K562 (cell line): ENCODE data around the gene NR1D2. TPM values are rescaled to one million over a fixed set of nuclear protein-coding genes. Genes with fewer than 3 reads are reported as not detected.

Experiments
- ATAC-seq: fragments of 200-7000 bp; cut with Tn5 transposase; 3 replicates; pipeline ENCODE4 v1.9.1; 2020; ENCODE audit warnings: moderate library complexity
- BruUV-seq: library from RNA; stranded (reverse); fragments of 400-500 nt; replicated peaks from 2 replicates; lab custom pipeline; 2021; lab: Mats Ljungman, UMichigan
- CTCF ChIA-PET: fragments of 300-600 bp; formaldehyde crosslinking; extraction: SDS; loops from one replicate; lab custom pipeline; 2021; ENCODE audit warnings: low intra/inter-chr PET ratio; lab: Yijun Ruan, JAX
- POLR2A ChIA-PET: fragments of 300-600, 350-650 bp; sonication (Branson Sonifier 250); formaldehyde crosslinking; extraction: SDS; loops from one replicate; lab custom pipeline; 2021; ENCODE audit warnings: antibody characterized with exemption, inconsistent platforms; lab: Yijun Ruan, JAX
- DNase-seq, 4 experiments: peaks; one replicate each; pipeline versions ENCODE4 v3.0.0 to v3.0.0-alpha.2; 2011 to 2018; ENCODE audit warnings: low spot score in 3 of 4, mixed read lengths in 3 of 4; ENCODE audit errors: extremely low read depth in 1 of 4
- FAIRE-seq: peaks from 2 replicates; lab custom pipeline; 2011; peaks lifted over from hg19 to GRCh38; lab: Jason Lieb, UNC
- H2AFZ ChIP-seq: 2 replicates; pipeline ENCODE4 v1.6.0; 2011; ENCODE audit warnings: low read depth, low read length, control low read depth, inconsistent platforms
- H3K27ac ChIP-seq: fragments of 200-600 bp; 3 replicates; pipeline ENCODE4 v1.8.0; 2011; ENCODE audit warnings: low read depth, mild to moderate bottlenecking, control low read depth, inconsistent platforms, low read length, moderate library complexity, mixed read lengths; ENCODE audit errors: extremely low read depth
- H3K27me3 ChIP-seq, 2 experiments: fragments of 300-600 bp in 1 of 2; 2 replicates in 1 of 2; 3 replicates in 1 of 2; pipeline versions ENCODE4 v1.6.0 to v1.8.0; 2011; ENCODE audit warnings: inconsistent platforms in 2 of 2, low read length in 2 of 2, mild to moderate bottlenecking in 1 of 2, mixed read lengths in 1 of 2, moderate library complexity in 1 of 2; ENCODE audit not compliant: control insufficient read depth in 2 of 2, insufficient read depth in 2 of 2
- H3K36me3 ChIP-seq: fragments of 300-600 bp; 3 replicates; pipeline ENCODE4 v1.8.0; 2011; ENCODE audit warnings: mild to moderate bottlenecking, low read length, inconsistent platforms; ENCODE audit not compliant: control insufficient read depth, insufficient read depth
- H3K4me1 ChIP-seq, 2 experiments: fragments of 200-600 bp in 1 of 2; replicated peaks in 1 of 2; 2 replicates in 1 of 2; 3 replicates in 1 of 2; pipeline versions ENCODE4 v1.5.1 to v1.8.0; 2011; ENCODE audit warnings: inconsistent platforms in 2 of 2, low read length in 2 of 2, mild to moderate bottlenecking in 1 of 2, mixed read lengths in 1 of 2, moderate library complexity in 1 of 2; ENCODE audit not compliant: control insufficient read depth in 2 of 2, insufficient read depth in 2 of 2
- H3K4me2 ChIP-seq: 2 replicates; pipeline ENCODE4 v1.6.1; 2011; ENCODE audit warnings: low read length, control low read depth, inconsistent platforms, mixed read lengths; ENCODE audit not compliant: insufficient read depth
- H3K4me3 ChIP-seq: fragments of 200-600 bp; sonication (generic), shearing (Covaris generic); 2 replicates; pipeline ENCODE4 v1.5.1; 2016; ENCODE audit warnings: control low read depth, inconsistent platforms
- H3K79me2 ChIP-seq: fragments of 200-600 bp; 3 replicates; pipeline ENCODE4 v1.8.0; 2011; ENCODE audit warnings: low read length, inconsistent platforms; ENCODE audit not compliant: control insufficient read depth, insufficient read depth
- H3K9ac ChIP-seq, 2 experiments: 2 replicates each; pipeline versions ENCODE4 v1.6.0 to v1.6.1; 2011; ENCODE audit warnings: low read depth in 2 of 2, low read length in 2 of 2, control low read depth in 1 of 2, inconsistent platforms in 1 of 2, mild to moderate bottlenecking in 1 of 2, mixed read lengths in 1 of 2; ENCODE audit not compliant: insufficient read depth in 1 of 2
- H3K9me1 ChIP-seq: one replicate; pipeline ENCODE4 v1.6.0; 2011; ENCODE audit warnings: inconsistent platforms, mild to moderate bottlenecking, low read length, moderate library complexity; ENCODE audit not compliant: control insufficient read depth, insufficient read depth
- H3K9me3 ChIP-seq: replicated peaks from 2 replicates; pipeline ENCODE4 v1.5.1; 2011; ENCODE audit warnings: low read depth, low read length, inconsistent platforms; ENCODE audit not compliant: control insufficient read depth, insufficient read depth
- H4K20me1 ChIP-seq: replicated peaks from 2 replicates; pipeline ENCODE4 v1.6.1; 2011; ENCODE audit warnings: low read length, inconsistent platforms, mixed read lengths; ENCODE audit not compliant: control insufficient read depth, insufficient read depth
- GATAD2A ChIP-seq: fragments of 450-650 bp; IDR thresholded peaks from 2 replicates; pipeline ENCODE4 v1.6.1; 2017
- SIX5 ChIP-seq, 2 experiments: IDR thresholded peaks; 2 replicates each; pipeline ENCODE4 v1.6.1; 2011; ENCODE audit warnings: low read length in 2 of 2, borderline replicate concordance in 1 of 2, low read depth in 1 of 2, mild to moderate bottlenecking in 1 of 2, moderate library complexity in 1 of 2; ENCODE audit not compliant: insufficient read depth in 1 of 2
- TFAM ChIP-seq: fragments of 250-450 bp; sonication (Bioruptor Pico); conservative IDR thresholded peaks from 2 replicates; pipeline ENCODE4 v1.5.0; 2021; ENCODE audit warnings: mild to moderate bottlenecking, moderate library complexity
- ZNF347 ChIP-seq: fragments of 450-650 bp; formaldehyde crosslinking; IDR thresholded peaks from 2 replicates; pipeline ENCODE4 v1.4.0; 2020; ENCODE audit warnings: low read depth, mild to moderate bottlenecking, moderate library complexity
- ZNF512 ChIP-seq: IDR thresholded peaks from 2 replicates; pipeline ENCODE4 v1.6.1; 2016; ENCODE audit warnings: missing genetic modification characterization, missing compliant biosample characterization
- WGBS: fragments of 100-300 bp; shearing (Covaris generic); methylation state at CpG from one replicate; pipeline ENCODE4 v1.1.6; 2016; ENCODE audit warnings: low coverage, mixed read lengths; ENCODE audit not compliant: insufficient coverage; ENCODE audit errors: missing lambda C conversion rate; 5-methylcytosine and 5-hydroxymethylcytosine counted together
- in situ Hi-C: fragments of 300-500 bp; cut with MboI; formaldehyde crosslinking; loops from 4 replicates; pipeline ENCODE4 v1.15.0; 2018; ENCODE audit warnings: inconsistent platforms, mixed read lengths
- intact Hi-C: fragments of 100-400 bp; cut with micrococcal nuclease; formaldehyde crosslinking; loops from 2 replicates; pipeline ENCODE4 v1.14.2; 2022
- polyA plus RNA-seq, 8 experiments: library from polyadenylated mRNA; depleted of rRNA in 4 of 8; stranded (reverse) in 5 of 8; unstranded in 3 of 8; fragments of >200 nt; fragmentation: Nextera tagmentation in 2 of 8; fragmentation: Illumina TruSeq in 1 of 8; extraction: Ambion mirVana in 2 of 8; extraction: Trizol in 1 of 8; gene quantifications; 2 replicates each; pipeline versions ENCODE4 v1.2.1 to v1.2.3, GENCODE V29; 2011 to 2014; ENCODE audit warnings: inconsistent platforms in 1 of 8, missing spikeins in 1 of 8
- total RNA-seq, 7 experiments: library from RNA; depleted of rRNA in 6 of 7; stranded (reverse); fragments of >200 nt in 6 of 7; fragmentation: Illumina TruSeq in 2 of 7; extraction: Trizol in 2 of 7; gene quantifications; 2 replicates each; pipeline versions ENCODE4 v1.2.1 to v1.2.3, GENCODE V29; 2011 to 2021; ENCODE audit warnings: low replicate concordance in 1 of 7

The NR1D2 gene
- total and polyA plus RNA-seq, 9 of the 15 experiments (the other 6 are each of a cell fraction or from before 2014, with no cell fraction given): 1.2 to 5.5 (median 2.9) TPM

GRCh38 chr3:23926246-23926645 lies 18.8 kb upstream of the NR1D2 start:
- Histone ChIP-seq H2AFZ (no peak overlapping the region), H3K4me3 (no peak overlapping the region), H3K9me3 (no peaks in the 10 kb centered on the region), H3K79me2 (no peaks in the 10 kb centered on the region), H3K36me3 (peaks cover 2% of the 10 kb centered on the region; the same call in 1 of the 3 replicates), H3K9me1 (no peaks in the 10 kb centered on the region), H3K4me2 (no peak overlapping the region), H3K4me1 (peaks cover 3 to 15% of the 10 kb centered on the region in 2 experiments; a peak in 2 of 5 replicates), H3K27ac (no peak overlapping the region), H3K9ac (no peak overlapping the region), H4K20me1 (no peaks in the 10 kb centered on the region), H3K27me3 (no peaks in the 10 kb centered on the region)
- in situ Hi-C loops (no loop called here), intact Hi-C loops (loop anchor here (2.0 kb wide), 1 partner anchor 73 kb away; no protein-coding TSS in a partner anchor)
- DNase-seq: no peak
- CTCF ChIA-PET: no interaction called here
- BruUV-seq: no TSS peak
- POLR2A ChIA-PET: interaction anchor here (1.1 to 8.9 kb wide), 5 partner anchors 8 to 12 kb away, joined by 3 to 81 read pairs (median 4); partner anchors contain the start of genes NKIRAS1 and RPL15
- no peak for ATAC-seq
- FAIRE-seq: no peak
- TF ChIP-seq ZNF512: peak; percentile 84
- no peak for TF ChIP-seq GATAD2A
- 78% methylated on average over 7 of the region's 7 CpGs for WGBS

GRCh38 chr3:23926736-23927135 lies 18.4 kb upstream of the NR1D2 start:
- no peaks in the 10 kb centered on the region for H3K9me1 ChIP-seq
- H3K4me3 ChIP-seq: no peak overlapping the region
- H3K9me3 ChIP-seq: no peaks in the 10 kb centered on the region
- ChIA-PET CTCF (interaction anchor here (0.5 to 1.7 kb wide), 2 partner anchors 311 to 756 kb away, joined by 3 read pairs; no protein-coding TSS in a partner anchor), POLR2A (interaction anchor here (1.1 to 8.9 kb wide), 4 partner anchors 8 to 11 kb away, joined by 3 to 81 read pairs (median 4); partner anchors contain the start of genes NKIRAS1 and RPL15)
- no peak overlapping the region for H3K4me2 ChIP-seq
- no peak overlapping the region for H3K9ac ChIP-seq
- DNase-seq (no peak), ATAC-seq (peak; percentile 50; the same call in 2 of the 3 replicates), FAIRE-seq (peak; percentile 6)
- 9% methylated on average over 3 of the region's 3 CpGs for WGBS
- intact Hi-C loops: loop anchor here (2.0 kb wide), 1 partner anchor 72 kb away; no protein-coding TSS in a partner anchor
- H3K36me3 ChIP-seq: no peaks in the 10 kb centered on the region
- H3K79me2 ChIP-seq: no peaks in the 10 kb centered on the region
- no peak overlapping the region for H2AFZ ChIP-seq
- BruUV-seq: no TSS peak
- in situ Hi-C loops: no loop called here
- no peak overlapping the region for H3K27ac ChIP-seq
- no peaks in the 10 kb centered on the region for H3K27me3 ChIP-seq
- no peaks in the 10 kb centered on the region for H4K20me1 ChIP-seq
- peaks cover 3 to 15% of the 10 kb centered on the region in 2 experiments; a peak in 2 of 5 replicates for H3K4me1 ChIP-seq
- TF ChIP-seq SIX5 (IDR thresholded peaks at IDR 0.05; ENCODE audit: borderline replicate concordance in 1 of 2, insufficient read depth in 1 of 2, low read depth in 1 of 2, low read length in 2 of 2): no peak
- no peak for TF ChIP-seq TFAM
- TF ChIP-seq ZNF347 (CRISPR knock-in tag): no peak
